ENCODE data around the gene MVB12B.

DNA sequence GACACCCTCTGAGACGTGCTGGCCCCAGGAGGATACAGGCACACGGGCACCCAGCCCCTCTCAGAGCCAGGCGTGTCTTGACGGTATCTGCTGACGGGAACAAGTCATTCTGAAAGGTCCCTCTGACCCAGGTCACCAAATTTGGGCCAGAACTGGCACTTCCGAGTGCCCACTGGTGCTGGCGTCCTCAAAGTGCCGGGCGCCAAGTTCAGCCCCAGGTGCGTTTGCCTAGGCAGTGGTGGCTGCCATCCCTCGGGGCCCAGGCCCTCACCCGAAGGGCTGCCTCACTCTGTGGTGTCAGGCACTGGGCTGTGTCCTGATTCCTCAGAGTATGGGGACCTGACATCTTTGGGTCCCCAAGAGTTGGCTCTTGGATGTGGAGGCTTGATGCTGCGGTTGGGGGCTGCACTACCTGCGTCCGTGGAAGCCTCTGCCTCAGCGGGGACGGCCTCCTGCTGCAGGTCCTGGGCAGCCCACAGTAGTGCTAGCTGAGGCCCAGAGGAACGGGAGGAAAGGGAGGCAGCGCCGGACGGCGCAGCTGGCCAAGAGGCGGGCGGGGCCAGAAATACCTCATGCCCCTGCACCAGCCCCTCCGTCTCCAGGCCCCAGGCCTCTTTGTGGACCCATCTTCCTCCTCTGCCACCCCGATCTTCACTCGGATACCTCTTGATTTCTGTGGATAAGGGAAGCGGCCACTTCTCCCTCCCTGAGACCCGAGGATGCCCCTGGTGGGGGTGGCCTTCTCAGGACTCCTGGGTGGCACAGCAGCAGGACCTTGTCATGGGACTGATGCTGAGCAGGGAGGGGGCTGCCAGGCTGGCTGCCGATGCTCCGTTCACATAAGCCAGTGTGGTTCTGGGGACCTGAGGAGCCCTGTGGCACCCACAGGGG is 177.7 kb downstream of the MVB12B start:
- no peak for TF ChIP-seq CTCF (IDR thresholded peaks at IDR 0.05)
- no peak for TF ChIP-seq POLR2A (IDR thresholded peaks at IDR 0.05)
- no peak for TF ChIP-seq EP300 (IDR thresholded peaks at IDR 0.05)

All from tibial nerve (tissue), 4 donors.